Prostate gland (tissue), 2 donors: Measurements from ENCODE around the gene RND3. TPM values are rescaled to one million over a fixed set of nuclear protein-coding genes. Genes with fewer than 3 reads are reported as not detected.

ENCODE experiments used
- DNase-seq: peaks from one replicate; pipeline ENCODE4 v3.0.0-alpha.2; 2019; ENCODE audit warnings: low spot score
- H3K27ac ChIP-seq, 2 donors: fragments of 200-600 bp; sonication (generic); 2 replicates each; pipeline ENCODE4 v1.5.1; 2017 to 2019
- H3K27me3 ChIP-seq: fragments of 200-600 bp; sonication (generic); replicated peaks from 2 replicates; pipeline ENCODE4 v1.5.1; 2019; ENCODE audit not compliant: insufficient read depth
- H3K36me3 ChIP-seq, 2 donors: fragments of 200-600 bp; sonication (generic); 1 replicate in 1 of 2; 2 replicates in 1 of 2; pipeline versions ENCODE4 v1.5.1 to v1.8.1; 2017 to 2019
- H3K4me1 ChIP-seq: fragments of 200-600 bp; sonication (generic); replicated peaks from 2 replicates; pipeline ENCODE4 v1.5.1; 2019
- H3K4me3 ChIP-seq, 2 donors: fragments of 200-600 bp; sonication (generic); 2 replicates each; pipeline ENCODE4 v1.5.1; 2017 to 2019
- H3K9me3 ChIP-seq: fragments of 200-600 bp; sonication (generic); 2 replicates; pipeline ENCODE4 v1.5.1; 2017
- POLR2A ChIP-seq: fragments of 450-650 bp; IDR thresholded peaks from one replicate; pipeline ENCODE4 v1.6.1; 2016; ENCODE audit warnings: antibody characterized with exemption, mild to moderate bottlenecking
- POLR2AphosphoS5 ChIP-seq: sonication (generic); formaldehyde crosslinking; IDR thresholded peaks from one replicate; pipeline ENCODE4 v1.6.1; 2017; ENCODE audit warnings: antibody characterized with exemption
- WGBS: methylation state at CpG from one replicate; pipeline ENCODE4 v1.1.5; 2018; 5-methylcytosine and 5-hydroxymethylcytosine counted together
- intact Hi-C: fragments of 100-400 bp; cut with DNase I; formaldehyde crosslinking; loops from one replicate; pipeline ENCODE4 v1.14.2; 2022
- total RNA-seq, 2 donors: library from RNA; depleted of rRNA; stranded (reverse); fragments of >200 nt; gene quantifications; one replicate each; pipeline ENCODE4 v1.1.0, GENCODE V29; 2016
- TF ChIP-seq, protein P1 (sequence below), 4 experiments: fragments of 200-600 bp in 2 of 4; fragments of 450-650 bp in 2 of 4; sonication (generic) in 2 of 4; IDR thresholded peaks; 1 replicate in 3 of 4; 2 replicates in 1 of 4; pipeline ENCODE4 v1.5.1; 2016 to 2019; ENCODE audit warnings: antibody characterized with exemption in 4 of 4, mild to moderate bottlenecking in 2 of 4, moderate library complexity in 2 of 4

Gene RND3
- total RNA-seq, 2 donors from 2014 or later, result 26.2 to 54.7 TPM

DNA sequence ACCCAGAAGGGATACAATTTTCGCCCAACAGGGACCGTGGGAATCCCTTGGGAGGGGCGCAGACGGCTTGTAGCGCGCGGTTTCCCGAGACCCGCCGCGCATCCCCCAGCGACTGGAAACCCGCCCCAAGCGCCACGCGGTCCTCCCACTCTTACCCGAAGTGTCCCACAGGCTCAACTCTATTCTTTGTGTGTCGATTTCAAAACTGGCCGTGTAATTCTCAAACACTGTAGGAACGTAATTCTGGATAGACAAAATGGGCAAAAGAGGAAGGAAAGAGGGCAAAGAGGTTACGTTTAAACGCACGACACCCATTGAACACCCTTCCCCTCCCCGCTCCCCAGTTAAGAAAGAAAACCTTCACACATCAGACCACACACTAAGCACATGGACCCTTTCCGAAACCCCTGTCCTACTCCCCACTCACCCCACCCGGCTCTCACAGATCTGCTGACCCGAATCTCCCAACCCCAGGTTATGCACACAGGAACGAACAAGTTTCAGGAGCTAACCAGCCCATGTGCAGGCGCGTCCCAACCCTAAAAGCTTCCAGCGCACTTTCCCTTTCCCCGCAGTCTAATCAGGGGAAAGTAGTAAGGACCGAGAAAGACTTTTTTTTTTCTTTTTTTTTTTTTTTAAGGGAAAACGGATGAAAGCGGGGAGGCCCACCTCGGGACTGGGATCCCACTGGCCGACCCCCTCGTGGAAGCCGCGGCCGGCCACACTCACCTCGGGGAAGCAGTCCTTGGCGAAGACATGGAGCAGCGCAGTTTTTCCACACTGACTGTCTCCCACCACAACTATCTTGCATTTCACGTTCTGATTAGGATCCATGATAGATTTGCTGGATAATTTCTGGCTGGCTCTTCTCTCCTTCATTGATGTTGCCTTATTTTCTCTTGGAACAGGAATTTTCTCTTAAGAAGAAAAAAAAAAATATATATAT lies 655 bp downstream of the RND3 start:
- TF ChIP-seq POLR2AphosphoS5 (no peak), POLR2A (no peak)
- TF ChIP-seq, protein P1, sequence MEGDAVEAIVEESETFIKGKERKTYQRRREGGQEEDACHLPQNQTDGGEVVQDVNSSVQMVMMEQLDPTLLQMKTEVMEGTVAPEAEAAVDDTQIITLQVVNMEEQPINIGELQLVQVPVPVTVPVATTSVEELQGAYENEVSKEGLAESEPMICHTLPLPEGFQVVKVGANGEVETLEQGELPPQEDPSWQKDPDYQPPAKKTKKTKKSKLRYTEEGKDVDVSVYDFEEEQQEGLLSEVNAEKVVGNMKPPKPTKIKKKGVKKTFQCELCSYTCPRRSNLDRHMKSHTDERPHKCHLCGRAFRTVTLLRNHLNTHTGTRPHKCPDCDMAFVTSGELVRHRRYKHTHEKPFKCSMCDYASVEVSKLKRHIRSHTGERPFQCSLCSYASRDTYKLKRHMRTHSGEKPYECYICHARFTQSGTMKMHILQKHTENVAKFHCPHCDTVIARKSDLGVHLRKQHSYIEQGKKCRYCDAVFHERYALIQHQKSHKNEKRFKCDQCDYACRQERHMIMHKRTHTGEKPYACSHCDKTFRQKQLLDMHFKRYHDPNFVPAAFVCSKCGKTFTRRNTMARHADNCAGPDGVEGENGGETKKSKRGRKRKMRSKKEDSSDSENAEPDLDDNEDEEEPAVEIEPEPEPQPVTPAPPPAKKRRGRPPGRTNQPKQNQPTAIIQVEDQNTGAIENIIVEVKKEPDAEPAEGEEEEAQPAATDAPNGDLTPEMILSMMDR (IDR thresholded peaks at IDR 0.05), result no peak
- peak overlapping the region; percentile 86 to 89 for H3K27ac ChIP-seq
- no peaks in the 10 kb centered on the region for H3K27me3 ChIP-seq
- H3K9me3 ChIP-seq, result no peaks in the 10 kb centered on the region
- H3K4me1 ChIP-seq, result no peaks in the 10 kb centered on the region
- peak; percentile 51 for DNase-seq
- peak overlapping the region; percentile 53 to 61 for H3K4me3 ChIP-seq
- H3K36me3 ChIP-seq, result no peaks in the 10 kb centered on the region
- intact Hi-C loops, result loop anchor here (1.0 to 10.0 kb wide), 6 partner anchors 125 to 890 kb away; no protein-coding TSS in a partner anchor
- under 1% methylated on average over 45 of the region's 45 CpGs for WGBS

GRCh38 chr2:150485871-150486538 lies 1.5 kb downstream of the RND3 start:
- peak overlapping the region; percentile 53 to 61 for H3K4me3 ChIP-seq
- peak overlapping the region; percentile 86 to 89 for H3K27ac ChIP-seq
- H3K4me1 ChIP-seq, result no peaks in the 10 kb centered on the region
- DNase-seq, result peak; percentile 66
- TF ChIP-seq POLR2AphosphoS5, result peak; percentile 36
- TF ChIP-seq, protein P1 (IDR thresholded peaks at IDR 0.05), result peak in 1 of 4 experiments; percentile 3
- peak; percentile 73 for TF ChIP-seq POLR2A
- no peaks in the 10 kb centered on the region for H3K9me3 ChIP-seq
- no peaks in the 10 kb centered on the region for H3K27me3 ChIP-seq
- WGBS, result 1% methylated on average over 58 of the region's 62 CpGs
- no peaks in the 10 kb centered on the region for H3K36me3 ChIP-seq
- intact Hi-C loops, result loop anchor here (5.0 to 10.0 kb wide), 5 partner anchors 126 to 749 kb away; no protein-coding TSS in a partner anchor

GRCh38 chr2:150485114-150485870 lies 2.2 kb downstream of the RND3 start:
- Histone ChIP-seq H3K27me3 (no peaks in the 10 kb centered on the region), H3K9me3 (no peaks in the 10 kb centered on the region), H3K4me3 (peak overlapping the region; percentile 53 to 61), H3K27ac (peak overlapping the region; percentile 86 to 89), H3K36me3 (no peaks in the 10 kb centered on the region), H3K4me1 (no peaks in the 10 kb centered on the region)
- TF ChIP-seq, protein P1 (IDR thresholded peaks at IDR 0.05), result peak in 1 of 4 experiments; percentile 8
- peak; percentile 73 for TF ChIP-seq POLR2A
- TF ChIP-seq POLR2AphosphoS5, result peak; percentile 80
- peak; percentile 90 for DNase-seq
- WGBS, result under 1% methylated on average over 39 of the region's 43 CpGs
- intact Hi-C loops, result loop anchor here (5.0 to 10.0 kb wide), 5 partner anchors 127 to 750 kb away; no protein-coding TSS in a partner anchor

GRCh38 chr2:150484461-150485021 lies 2.9 kb downstream of the RND3 start:
- H3K27ac ChIP-seq, result peak overlapping the region; percentile 86 to 89
- H3K27me3 ChIP-seq, result no peaks in the 10 kb centered on the region
- no peaks in the 10 kb centered on the region for H3K36me3 ChIP-seq
- TF ChIP-seq POLR2AphosphoS5, result no peak
- TF ChIP-seq, protein P1 (IDR thresholded peaks at IDR 0.05), result no peak
- no peak for TF ChIP-seq POLR2A
- H3K9me3 ChIP-seq, result no peaks in the 10 kb centered on the region
- H3K4me3 ChIP-seq, result peak overlapping the region; percentile 53 to 61
- intact Hi-C loops, result loop anchor here (5.0 to 10.0 kb wide), 5 partner anchors 128 to 750 kb away; no protein-coding TSS in a partner anchor
- 9% methylated on average over 7 of the region's 7 CpGs for WGBS
- no peaks in the 10 kb centered on the region for H3K4me1 ChIP-seq
- no peak for DNase-seq
